ENCODE results near the gene CMTM7. TPM values are rescaled to one million over a fixed set of nuclear protein-coding genes. Genes with fewer than 3 reads are reported as not detected.

The CMTM7 gene
- total and polyA plus RNA-seq, 11 donors = 2.3 to 16.8 (median 3.6) TPM

- ATAC-seq = no peak
- DNase-seq = peak in 1 of 5 donors; percentile 28
Observed at GRCh38 chr3:32500880-32501782, 109.5 kb downstream of the CMTM7 start.

GRCh38 chr3:32501783-32502117, 110.1 kb downstream of the CMTM7 start:
- ATAC-seq (no peak), DNase-seq (no peak)
- Histone ChIP-seq H3K9me3 (no peaks in the 10 kb centered on the region), H3K36me3 (peaks cover 0 to 9% (median 0%) of the 10 kb centered on the region in 9 donors), H3K4me1 (peaks cover 0 to 57% (median 14%) of the 10 kb centered on the region in 12 donors), H3K27me3 (no peaks in the 10 kb centered on the region), H3K4me3 (peak overlapping the region; percentile 43 to 99 (median 91)), H3K27ac (peak overlapping the region; percentile 87 to 99 (median 98))
- TF ChIP-seq POLR2A (IDR thresholded peaks at IDR 0.05) = no peak
- TF ChIP-seq, protein P1, sequence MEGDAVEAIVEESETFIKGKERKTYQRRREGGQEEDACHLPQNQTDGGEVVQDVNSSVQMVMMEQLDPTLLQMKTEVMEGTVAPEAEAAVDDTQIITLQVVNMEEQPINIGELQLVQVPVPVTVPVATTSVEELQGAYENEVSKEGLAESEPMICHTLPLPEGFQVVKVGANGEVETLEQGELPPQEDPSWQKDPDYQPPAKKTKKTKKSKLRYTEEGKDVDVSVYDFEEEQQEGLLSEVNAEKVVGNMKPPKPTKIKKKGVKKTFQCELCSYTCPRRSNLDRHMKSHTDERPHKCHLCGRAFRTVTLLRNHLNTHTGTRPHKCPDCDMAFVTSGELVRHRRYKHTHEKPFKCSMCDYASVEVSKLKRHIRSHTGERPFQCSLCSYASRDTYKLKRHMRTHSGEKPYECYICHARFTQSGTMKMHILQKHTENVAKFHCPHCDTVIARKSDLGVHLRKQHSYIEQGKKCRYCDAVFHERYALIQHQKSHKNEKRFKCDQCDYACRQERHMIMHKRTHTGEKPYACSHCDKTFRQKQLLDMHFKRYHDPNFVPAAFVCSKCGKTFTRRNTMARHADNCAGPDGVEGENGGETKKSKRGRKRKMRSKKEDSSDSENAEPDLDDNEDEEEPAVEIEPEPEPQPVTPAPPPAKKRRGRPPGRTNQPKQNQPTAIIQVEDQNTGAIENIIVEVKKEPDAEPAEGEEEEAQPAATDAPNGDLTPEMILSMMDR (IDR thresholded peaks at IDR 0.05) = no peak
- WGBS, 4 donors = 10 to 13% (median 11%) methylated on average over 4 of the region's 4 CpGs
- intact Hi-C loops (cut with DNase I) = loop anchor here in 4 of 10 donors (10.0 kb wide), 2 partner anchors 73 to 433 kb away; partner anchors contain the start of gene DYNC1LI1 (in 3 of the 4)

More at GRCh38 chr3:32500880-32501782, 109.5 kb downstream of the CMTM7 start:
- no peaks in the 10 kb centered on the region for H3K27me3 ChIP-seq
- peak overlapping the region in 6 of 12 donors; percentile 95 to 99 (median 98) for H3K27ac ChIP-seq
- H3K36me3 ChIP-seq = peaks cover 0 to 9% (median 0%) of the 10 kb centered on the region in 9 donors
- TF ChIP-seq, protein P1 (IDR thresholded peaks at IDR 0.05) = no peak
- no peak for TF ChIP-seq POLR2A (IDR thresholded peaks at IDR 0.05)
- 71 to 75% (median 73%) methylated on average over 25 of the region's 25 CpGs for WGBS, 4 donors
- intact Hi-C loops (cut with DNase I) = loop anchor here in 4 of 10 donors (10.0 kb wide), 2 partner anchors 74 to 434 kb away; partner anchors contain the start of gene DYNC1LI1 (in 3 of the 4)
- peak overlapping the region in 11 of 12 donors; percentile 43 to 99 (median 91) for H3K4me3 ChIP-seq
- H3K9me3 ChIP-seq = no peaks in the 10 kb centered on the region
- peaks cover 0 to 63% (median 14%) of the 10 kb centered on the region in 12 donors for H3K4me1 ChIP-seq

DNA sequence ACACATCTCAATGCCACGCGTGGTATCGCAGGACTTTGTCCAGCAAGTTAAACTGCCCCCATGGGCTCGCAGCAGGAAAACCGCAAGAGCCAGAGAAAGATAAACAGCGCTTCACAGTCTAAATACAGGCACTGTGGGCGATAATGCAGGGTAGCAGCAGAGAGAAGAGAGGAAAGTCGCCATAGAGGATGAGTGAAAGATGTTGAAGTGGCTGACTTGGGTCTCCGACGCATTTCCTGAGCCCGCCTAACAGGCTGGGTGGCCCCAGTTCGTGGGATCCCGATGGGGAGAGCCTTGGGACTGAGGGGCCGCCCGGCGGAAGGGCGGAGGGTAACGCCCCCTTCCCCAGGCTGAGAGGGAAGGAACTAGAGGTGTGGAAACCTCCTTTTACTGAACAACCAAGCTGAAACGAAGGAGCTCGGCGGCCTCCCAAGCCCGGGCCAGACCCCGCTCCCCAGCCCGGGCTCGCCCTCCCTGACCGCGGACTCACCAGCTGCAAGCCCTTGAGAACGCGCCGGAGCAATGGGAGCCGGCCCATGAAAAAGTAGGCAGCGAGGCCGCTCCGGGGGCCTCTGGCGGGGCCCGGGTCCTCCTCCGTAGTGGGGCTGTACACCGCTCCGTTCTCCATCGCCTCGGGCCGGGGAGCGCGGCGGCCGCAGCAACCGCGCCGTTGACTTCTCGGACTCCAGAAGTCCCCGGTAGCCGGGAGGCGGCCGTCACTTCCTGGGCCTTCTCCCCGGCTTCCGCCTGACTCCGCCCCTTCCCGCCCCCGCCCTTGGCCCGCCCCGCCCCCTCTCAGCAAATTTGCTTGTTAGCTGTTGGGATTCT, 110.7 kb downstream of the CMTM7 start, which contains the start of gene CMTM6:
TSS of gene CMTM6 (minus strand) at position 735 of the 828 bp plus-strand sequence. CDS start at position 628, 107 bp downstream.
- Histone ChIP-seq H3K4me3 (peak within 1 kb of the TSS; percentile 43 to 99 (median 91)), H3K36me3 (peaks cover 0 to 9% (median 0%) of the 10 kb centered on the region in 9 donors), H3K27ac (peak within 1 kb of the TSS; percentile 87 to 99 (median 98)), H3K4me1 (peaks cover 0 to 53% (median 14%) of the 10 kb centered on the region in 12 donors), H3K9me3 (no peaks in the 10 kb centered on the region), H3K27me3 (no peaks in the 10 kb centered on the region)
- TF ChIP-seq POLR2A (IDR thresholded peaks at IDR 0.05) = peak; percentile 53 to 57
- TF ChIP-seq, protein P1 (IDR thresholded peaks at IDR 0.05) = no peak
- DNase-seq = peak; percentile 87 to 91 (median 89)
- ATAC-seq = peak; percentile 69 to 96 (median 95)
- intact Hi-C loops (cut with DNase I) = loop anchor here in 4 of 10 donors (10.0 kb wide), 2 partner anchors 72 to 432 kb away; partner anchors contain the start of gene DYNC1LI1 (in 3 of the 4)
- 0 to 1% (median 0%) methylated on average over 26 to 61 of the region's 61 CpGs for WGBS, 4 donors
